Stimulated activated CD8-positive, alpha-beta memory T cell treated with anti-CD3 and anti-CD28 coated beads, Interleukin-15, amount 100 ng/mL, for 24 hours (primary cell): ENCODE data around the gene DNAJB11.

ENCODE experiments used
- DNase-seq: peaks from one replicate; pipeline ENCODE4 v3.0.0-alpha.2; 2020; ENCODE audit warnings: low read depth

DNAJB11 gene

GRCh38 chr3:186596568-186597287 is 26.2 kb downstream of the DNAJB11 start:
- DNase-seq = no peak

- DNase-seq = no peak
These were observed 27.7 kb downstream of the DNAJB11 start for GRCh38 chr3:186598108-186598784.

- no peak for DNase-seq
These were observed 28.2 kb downstream of the DNAJB11 start for GRCh38 chr3:186598794-186599141.

- no peak for DNase-seq
These were observed 28.7 kb downstream of the DNAJB11 start for GRCh38 chr3:186599142-186599784.

GRCh38 chr3:186599785-186600166 is 29.3 kb downstream of the DNAJB11 start:
- no peak for DNase-seq

- DNase-seq = no peak
These were observed 30.4 kb downstream of the DNAJB11 start for GRCh38 chr3:186600896-186601295.

- DNase-seq = no peak
These were observed 32.6 kb downstream of the DNAJB11 start for GRCh38 chr3:186603159-186603558.

- no peak for DNase-seq
These were observed 34.6 kb downstream of the DNAJB11 start for GRCh38 chr3:186605078-186605477.

- no peak for DNase-seq
These were observed 35.3 kb downstream of the DNAJB11 start for GRCh38 chr3:186605561-186606545.

GRCh38 chr3:186608624-186609215 is 38.2 kb downstream of the DNAJB11 start:
- DNase-seq = no peak

GRCh38 chr3:186609247-186609868 is 38.8 kb downstream of the DNAJB11 start:
- DNase-seq = no peak

- DNase-seq = no peak
These were observed 41.5 kb downstream of the DNAJB11 start for GRCh38 chr3:186612065-186612464.

- no peak for DNase-seq
These were observed 42.5 kb downstream of the DNAJB11 start, which contains the start of gene AHSG for GRCh38 chr3:186612721-186613636. AHSG (plus strand) TSS chr3:186613060; CDS start chr3:186613142, 82 bp downstream.

- DNase-seq = no peak
These were observed 43.2 kb downstream of the DNAJB11 start for GRCh38 chr3:186613637-186614265.

- DNase-seq = no peak
These were observed 43.7 kb downstream of the DNAJB11 start for GRCh38 chr3:186614266-186614596.

- DNase-seq = peak; percentile 39
These were observed 44.3 kb downstream of the DNAJB11 start for GRCh38 chr3:186614597-186615483.

GRCh38 chr3:186616299-186616617 is 45.7 kb downstream of the DNAJB11 start:
- no peak for DNase-seq

GRCh38 chr3:186617036-186617946 is 46.8 kb downstream of the DNAJB11 start:
- DNase-seq = peak; percentile 70
